T-helper 1 cell treated with Interleukin-12 subunit alpha and Interleukin-12 subunit beta and Interleukin-4 antibody, amounts not matched to agents 30 μg/mL and 1 μg/mL, for 36 hours (primary cell): ENCODE results near the gene FAM3B.

Source experiments
- H3K27ac Mint-ChIP-seq: one replicate; pipeline ENCODE4 v1.8.0; 2021; ENCODE audit warnings: mild to moderate bottlenecking, mixed read lengths
- H3K27me3 Mint-ChIP-seq: one replicate; pipeline ENCODE4 v1.8.0; 2021; ENCODE audit warnings: low read depth, mixed read lengths
- H3K36me3 Mint-ChIP-seq: one replicate; pipeline ENCODE4 v1.8.0; 2021; ENCODE audit warnings: low read depth, mixed read lengths
- H3K4me1 Mint-ChIP-seq: one replicate; pipeline ENCODE4 v1.8.0; 2021; ENCODE audit warnings: low read depth, mixed read lengths
- H3K4me3 Mint-ChIP-seq: one replicate; pipeline ENCODE4 v1.8.0; 2021; ENCODE audit warnings: mild to moderate bottlenecking, moderate library complexity, mixed read lengths
- H3K9me3 Mint-ChIP-seq: one replicate; pipeline ENCODE4 v1.8.0; 2021; ENCODE audit warnings: mixed read lengths

The FAM3B gene

GRCh38 chr21:41366522-41367151, 50.0 kb downstream of the FAM3B start:
- H3K27ac Mint-ChIP-seq, result no peak overlapping the region
- H3K36me3 Mint-ChIP-seq, result peaks cover 49% of the 10 kb centered on the region
- H3K4me3 Mint-ChIP-seq, result no peak overlapping the region
- no peaks in the 10 kb centered on the region for H3K9me3 Mint-ChIP-seq
- peaks cover 77% of the 10 kb centered on the region for H3K4me1 Mint-ChIP-seq
- no peaks in the 10 kb centered on the region for H3K27me3 Mint-ChIP-seq

GRCh38 chr21:41367301-41367944, 50.8 kb downstream of the FAM3B start:
- Mint-ChIP-seq H3K4me3 (no peak overlapping the region), H3K36me3 (peaks cover 46% of the 10 kb centered on the region), H3K9me3 (no peaks in the 10 kb centered on the region), H3K27ac (peak overlapping the region; percentile 23), H3K4me1 (peaks cover 71% of the 10 kb centered on the region), H3K27me3 (no peaks in the 10 kb centered on the region)

GRCh38 chr21:41367945-41368734, 51.5 kb downstream of the FAM3B start:
- Mint-ChIP-seq H3K36me3 (peaks cover 42% of the 10 kb centered on the region), H3K27me3 (no peaks in the 10 kb centered on the region), H3K4me1 (peaks cover 71% of the 10 kb centered on the region), H3K9me3 (no peaks in the 10 kb centered on the region), H3K4me3 (no peak overlapping the region), H3K27ac (peak overlapping the region; percentile 23)

- H3K4me3 Mint-ChIP-seq, result peak overlapping the region; percentile 74
- H3K27me3 Mint-ChIP-seq, result no peaks in the 10 kb centered on the region
- H3K9me3 Mint-ChIP-seq, result no peaks in the 10 kb centered on the region
- H3K27ac Mint-ChIP-seq, result peak overlapping the region; percentile 83
- H3K36me3 Mint-ChIP-seq, result peaks cover 37% of the 10 kb centered on the region
- H3K4me1 Mint-ChIP-seq, result peaks cover 67% of the 10 kb centered on the region
Observed at GRCh38 chr21:41368735-41369104, 52.1 kb downstream of the FAM3B start.

GRCh38 chr21:41369105-41369919, 52.7 kb downstream of the FAM3B start:
- peaks cover 36% of the 10 kb centered on the region for H3K36me3 Mint-ChIP-seq
- H3K27ac Mint-ChIP-seq, result peak overlapping the region; percentile 83
- H3K27me3 Mint-ChIP-seq, result no peaks in the 10 kb centered on the region
- peaks cover 65% of the 10 kb centered on the region for H3K4me1 Mint-ChIP-seq
- peak overlapping the region; percentile 74 for H3K4me3 Mint-ChIP-seq
- H3K9me3 Mint-ChIP-seq, result no peaks in the 10 kb centered on the region

GRCh38 chr21:41369920-41370839, 53.6 kb downstream of the FAM3B start:
- Mint-ChIP-seq H3K9me3 (no peaks in the 10 kb centered on the region), H3K27ac (peak overlapping the region; percentile 83), H3K4me1 (peaks cover 65% of the 10 kb centered on the region), H3K4me3 (peak overlapping the region; percentile 58), H3K36me3 (peaks cover 34% of the 10 kb centered on the region), H3K27me3 (no peaks in the 10 kb centered on the region)

- peak overlapping the region; percentile 83 for H3K27ac Mint-ChIP-seq
- H3K9me3 Mint-ChIP-seq, result no peaks in the 10 kb centered on the region
- peak overlapping the region; percentile 58 for H3K4me3 Mint-ChIP-seq
- peaks cover 58% of the 10 kb centered on the region for H3K4me1 Mint-ChIP-seq
- H3K27me3 Mint-ChIP-seq, result no peaks in the 10 kb centered on the region
- peaks cover 25% of the 10 kb centered on the region for H3K36me3 Mint-ChIP-seq
Observed at GRCh38 chr21:41370840-41371684, 54.5 kb downstream of the FAM3B start.

GRCh38 chr21:41371685-41372030, 55.1 kb downstream of the FAM3B start:
- H3K4me3 Mint-ChIP-seq, result no peak overlapping the region

GRCh38 chr21:41373253-41373652, 56.7 kb downstream of the FAM3B start:
- Mint-ChIP-seq H3K4me3 (no peak overlapping the region), H3K36me3 (peaks cover 25% of the 10 kb centered on the region), H3K27ac (no peak overlapping the region)

More at GRCh38 chr21:41371685-41372030, 55.1 kb downstream of the FAM3B start:
- Mint-ChIP-seq H3K27me3 (no peaks in the 10 kb centered on the region), H3K9me3 (no peaks in the 10 kb centered on the region), H3K27ac (no peak overlapping the region), H3K36me3 (peaks cover 27% of the 10 kb centered on the region), H3K4me1 (peaks cover 52% of the 10 kb centered on the region)

GRCh38 chr21:41373763-41374162, 57.2 kb downstream of the FAM3B start:
- Mint-ChIP-seq H3K36me3 (peaks cover 25% of the 10 kb centered on the region), H3K4me3 (no peak overlapping the region), H3K27me3 (no peaks in the 10 kb centered on the region), H3K9me3 (no peaks in the 10 kb centered on the region), H3K4me1 (peaks cover 41% of the 10 kb centered on the region), H3K27ac (no peak overlapping the region)

More at GRCh38 chr21:41373253-41373652, 56.7 kb downstream of the FAM3B start:
- Mint-ChIP-seq H3K9me3 (no peaks in the 10 kb centered on the region), H3K27me3 (no peaks in the 10 kb centered on the region), H3K4me1 (peaks cover 46% of the 10 kb centered on the region)

GRCh38 chr21:41374177-41374712, 57.6 kb downstream of the FAM3B start:
- peaks cover 25% of the 10 kb centered on the region for H3K36me3 Mint-ChIP-seq
- peaks cover 37% of the 10 kb centered on the region for H3K4me1 Mint-ChIP-seq
- H3K9me3 Mint-ChIP-seq, result no peaks in the 10 kb centered on the region
- H3K27ac Mint-ChIP-seq, result no peak overlapping the region
- H3K4me3 Mint-ChIP-seq, result no peak overlapping the region
- no peaks in the 10 kb centered on the region for H3K27me3 Mint-ChIP-seq

- H3K4me1 Mint-ChIP-seq, result peaks cover 33% of the 10 kb centered on the region
- peaks cover 23% of the 10 kb centered on the region for H3K36me3 Mint-ChIP-seq
- no peak overlapping the region for H3K4me3 Mint-ChIP-seq
- no peaks in the 10 kb centered on the region for H3K27me3 Mint-ChIP-seq
- H3K9me3 Mint-ChIP-seq, result no peaks in the 10 kb centered on the region
- H3K27ac Mint-ChIP-seq, result peak overlapping the region; percentile 4
Observed at GRCh38 chr21:41374867-41375533, 58.4 kb downstream of the FAM3B start.
